ENCODE results near the gene KANSL1L. TPM values are rescaled to one million over a fixed set of nuclear protein-coding genes. Genes with fewer than 3 reads are reported as not detected.

Gene KANSL1L
- total and polyA plus RNA-seq, 2 experiments from 2014 or later, result 7.4 to 21.1 TPM

DNA sequence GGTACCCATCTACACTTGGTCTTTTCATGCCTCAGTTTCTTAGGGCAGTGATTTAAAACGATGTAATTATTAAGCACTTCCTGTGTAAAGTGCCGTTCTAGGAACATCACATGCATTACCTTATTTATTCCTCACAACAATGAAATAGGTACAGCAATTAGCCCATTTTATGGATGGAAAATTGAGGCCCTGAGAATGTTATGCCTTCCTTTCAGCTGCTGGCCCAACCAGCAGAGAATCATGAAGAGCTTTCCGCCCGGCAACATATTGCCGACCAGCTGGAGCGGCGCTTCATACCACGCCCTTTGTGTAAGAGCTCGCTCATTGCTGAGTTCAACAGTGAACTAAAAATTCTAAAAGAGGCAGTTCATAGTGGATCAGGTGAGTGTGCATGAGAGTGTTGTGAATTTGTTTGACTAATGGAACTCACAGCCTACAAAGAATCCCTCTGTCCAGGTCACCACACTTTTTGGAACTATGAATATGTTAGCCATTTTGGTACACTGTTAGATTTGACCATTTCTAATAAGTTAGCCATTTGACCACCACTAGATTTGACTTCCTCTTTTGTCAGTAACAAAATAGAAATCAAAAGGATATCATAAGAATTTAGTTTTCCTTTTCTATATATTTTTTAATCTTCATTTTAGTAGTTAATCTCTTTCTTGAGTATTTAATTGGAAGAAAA is 194.4 kb downstream of the KANSL1L start:
- H3K9me2 ChIP-seq (ENCODE audit: insufficient read depth), result no peaks in the 10 kb centered on the region
- H3K27ac ChIP-seq (ENCODE audit: low read depth), result no peak overlapping the region
- ATAC-seq (no peak), DNase-seq (ENCODE audit: low spot score) (no peak)
- no peaks in the 10 kb centered on the region for H3K79me2 ChIP-seq (replicated peaks; ENCODE audit: insufficient read depth)
- H4K20me1 ChIP-seq (replicated peaks; ENCODE audit: insufficient read depth), result no peaks in the 10 kb centered on the region
- Mint-ChIP-seq H3K4me1 (no peaks in the 10 kb centered on the region), H3K36me3 (ENCODE audit: low read depth) (no peaks in the 10 kb centered on the region), H3K9me3 (no peaks in the 10 kb centered on the region), H3K27ac (no peak overlapping the region), H3K4me3 (no peak overlapping the region), H3K27me3 (ENCODE audit: insufficient read depth, low read depth, poor library complexity) (no peaks in the 10 kb centered on the region)
- H3K36me3 ChIP-seq (ENCODE audit: insufficient read depth), result no peaks in the 10 kb centered on the region
- H3F3A ChIP-seq (replicated peaks; ENCODE audit: low read depth), result no peaks in the 10 kb centered on the region
- H3K4me3 ChIP-seq, result no peak overlapping the region
- no peak overlapping the region for H2AFZ ChIP-seq
- H3K4me1 ChIP-seq (ENCODE audit: insufficient read depth), result no peaks in the 10 kb centered on the region
- no peak overlapping the region for H3K4me2 ChIP-seq
- TF ChIP-seq POLR2AphosphoS5 (IDR thresholded peaks at IDR 0.05; ENCODE audit: low read depth) (no peak), STAT1 (IDR thresholded peaks at IDR 0.05; ENCODE audit: unreplicated experiment) (no peak), EZH2phosphoT487 (IDR thresholded peaks at IDR 0.05; ENCODE audit: unreplicated experiment) (no peak), CREB1 (CRISPR knock-in tag; IDR thresholded peaks at IDR 0.05; ENCODE audit: low read depth) (no peak)
- H3K27me3 ChIP-seq (ENCODE audit: insufficient read depth), result no peaks in the 10 kb centered on the region

DNA sequence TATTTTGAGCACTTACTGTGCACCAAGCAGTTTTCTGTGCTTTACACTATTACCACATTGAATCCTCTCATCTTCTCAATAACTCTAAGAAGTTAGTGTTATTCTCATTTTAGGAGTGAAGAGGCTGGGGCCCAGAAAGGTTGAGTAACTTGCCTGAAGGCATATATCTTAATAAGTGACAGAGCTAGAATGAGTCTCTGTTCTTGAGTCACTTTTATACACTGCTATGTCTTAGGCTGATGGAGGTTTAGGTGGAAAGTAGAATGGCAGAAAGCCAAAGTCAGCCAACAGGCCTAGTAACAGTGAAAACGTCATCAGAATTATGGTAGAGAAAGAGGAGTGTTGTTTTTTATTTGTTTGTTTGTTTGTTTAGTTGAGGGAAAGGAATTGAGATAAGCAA is 196.6 kb downstream of the KANSL1L start:
- peaks cover 2% of the 10 kb centered on the region for H3K27me3 Mint-ChIP-seq (ENCODE audit: insufficient read depth, low read depth, poor library complexity)
- TF ChIP-seq POLR2AphosphoS5 (IDR thresholded peaks at IDR 0.05; ENCODE audit: low read depth), result no peak
- no peak for TF ChIP-seq EZH2phosphoT487 (IDR thresholded peaks at IDR 0.05; ENCODE audit: unreplicated experiment)
- no peak for TF ChIP-seq EZH2 (IDR thresholded peaks at IDR 0.05; ENCODE audit: low read depth, unreplicated experiment)
- TF ChIP-seq STAT1 (IDR thresholded peaks at IDR 0.05; ENCODE audit: unreplicated experiment), result no peak
- TF ChIP-seq JUNB (IDR thresholded peaks at IDR 0.05; ENCODE audit: unreplicated experiment), result no peak
- no peak for TF ChIP-seq ETS1 (IDR thresholded peaks at IDR 0.05)
- TF ChIP-seq, protein P1, sequence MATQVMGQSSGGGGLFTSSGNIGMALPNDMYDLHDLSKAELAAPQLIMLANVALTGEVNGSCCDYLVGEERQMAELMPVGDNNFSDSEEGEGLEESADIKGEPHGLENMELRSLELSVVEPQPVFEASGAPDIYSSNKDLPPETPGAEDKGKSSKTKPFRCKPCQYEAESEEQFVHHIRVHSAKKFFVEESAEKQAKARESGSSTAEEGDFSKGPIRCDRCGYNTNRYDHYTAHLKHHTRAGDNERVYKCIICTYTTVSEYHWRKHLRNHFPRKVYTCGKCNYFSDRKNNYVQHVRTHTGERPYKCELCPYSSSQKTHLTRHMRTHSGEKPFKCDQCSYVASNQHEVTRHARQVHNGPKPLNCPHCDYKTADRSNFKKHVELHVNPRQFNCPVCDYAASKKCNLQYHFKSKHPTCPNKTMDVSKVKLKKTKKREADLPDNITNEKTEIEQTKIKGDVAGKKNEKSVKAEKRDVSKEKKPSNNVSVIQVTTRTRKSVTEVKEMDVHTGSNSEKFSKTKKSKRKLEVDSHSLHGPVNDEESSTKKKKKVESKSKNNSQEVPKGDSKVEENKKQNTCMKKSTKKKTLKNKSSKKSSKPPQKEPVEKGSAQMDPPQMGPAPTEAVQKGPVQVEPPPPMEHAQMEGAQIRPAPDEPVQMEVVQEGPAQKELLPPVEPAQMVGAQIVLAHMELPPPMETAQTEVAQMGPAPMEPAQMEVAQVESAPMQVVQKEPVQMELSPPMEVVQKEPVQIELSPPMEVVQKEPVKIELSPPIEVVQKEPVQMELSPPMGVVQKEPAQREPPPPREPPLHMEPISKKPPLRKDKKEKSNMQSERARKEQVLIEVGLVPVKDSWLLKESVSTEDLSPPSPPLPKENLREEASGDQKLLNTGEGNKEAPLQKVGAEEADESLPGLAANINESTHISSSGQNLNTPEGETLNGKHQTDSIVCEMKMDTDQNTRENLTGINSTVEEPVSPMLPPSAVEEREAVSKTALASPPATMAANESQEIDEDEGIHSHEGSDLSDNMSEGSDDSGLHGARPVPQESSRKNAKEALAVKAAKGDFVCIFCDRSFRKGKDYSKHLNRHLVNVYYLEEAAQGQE (IDR thresholded peaks at IDR 0.05; ENCODE audit: unreplicated experiment), result no peak
- TF ChIP-seq CTCF (conservative IDR thresholded peaks at IDR 0.05; ENCODE audit: low read depth in 2 of 2), result no peak
- TF ChIP-seq ZNF114 (CRISPR knock-in tag; IDR thresholded peaks at IDR 0.05), result no peak
- Histone ChIP-seq H3K4me2 (no peak overlapping the region), H3F3A (replicated peaks; ENCODE audit: low read depth) (no peaks in the 10 kb centered on the region), H3K36me3 (ENCODE audit: insufficient read depth) (no peaks in the 10 kb centered on the region), H3K4me1 (ENCODE audit: insufficient read depth) (no peaks in the 10 kb centered on the region), H3K27me3 (ENCODE audit: insufficient read depth) (no peaks in the 10 kb centered on the region), H3K79me2 (replicated peaks; ENCODE audit: insufficient read depth) (no peaks in the 10 kb centered on the region), H2AFZ (no peak overlapping the region), H3K4me3 (no peak overlapping the region), H4K20me1 (replicated peaks; ENCODE audit: insufficient read depth) (no peaks in the 10 kb centered on the region), H3K27ac (ENCODE audit: low read depth) (no peak overlapping the region), H3K9me2 (ENCODE audit: insufficient read depth) (no peaks in the 10 kb centered on the region)
- H3K9me3 Mint-ChIP-seq, result no peaks in the 10 kb centered on the region
- DNase-seq (ENCODE audit: low spot score) (no peak), ATAC-seq (no peak)
- H3K36me3 Mint-ChIP-seq (ENCODE audit: low read depth), result no peaks in the 10 kb centered on the region
- no peak overlapping the region for H3K4me3 Mint-ChIP-seq
- H3K4me1 Mint-ChIP-seq, result no peaks in the 10 kb centered on the region
- H3K27ac Mint-ChIP-seq, result no peak overlapping the region
